Left lung (tissue), 10 donors: ENCODE measurements around the gene SYNDIG1L. TPM values are rescaled to one million over a fixed set of nuclear protein-coding genes. Genes with fewer than 3 reads are reported as not detected.
A peak's percentile ranks its signal among the peaks of the same experiment; 100 is the strongest.

ENCODE experiments used
- ATAC-seq: fragments of 200-7000 bp; cut with Tn5 transposase; one replicate; pipeline ENCODE4 v1.9.1; 2020; ENCODE audit warnings: moderate library complexity
- DNase-seq, 4 donors: peaks; one replicate each; pipeline ENCODE4 v3.0.0-alpha.2; 2013 to 2020
- H3K27ac ChIP-seq, 2 donors: fragments of 200-600 bp; sonication (generic) in 1 of 2; one replicate each; pipeline versions ENCODE4 v1.5.0 to v1.8.0; 2020 to 2021
- H3K27me3 ChIP-seq, 2 donors: fragments of 200-600 bp; sonication (generic) in 1 of 2; one replicate each; pipeline versions ENCODE4 v1.5.0 to v1.8.0; 2020 to 2021
- H3K36me3 ChIP-seq, 2 donors: fragments of 200-600 bp; sonication (generic) in 1 of 2; one replicate each; pipeline versions ENCODE4 v1.5.0 to v1.8.0; 2020 to 2021
- H3K4me1 ChIP-seq, 2 donors: fragments of 200-600 bp; one replicate each; pipeline ENCODE4 v1.8.0; 2021
- H3K4me3 ChIP-seq, 2 donors: fragments of 200-600 bp; sonication (generic) in 1 of 2; one replicate each; pipeline versions ENCODE4 v1.5.0 to v1.8.0; 2020 to 2021; ENCODE audit warnings: mild to moderate bottlenecking in 1 of 2
- H3K9me3 ChIP-seq, 2 donors: fragments of 200-600 bp; sonication (generic) in 1 of 2; one replicate each; pipeline versions ENCODE4 v1.5.0 to v1.8.0; 2020 to 2021
- CTCF ChIP-seq, 2 donors: fragments of 200-600 bp; sonication (generic) in 1 of 2; IDR thresholded peaks; one replicate each; pipeline versions ENCODE4 v1.5.0 to v1.8.0; 2021; ENCODE audit warnings: antibody characterized with exemption in 2 of 2
- intact Hi-C, 2 donors: fragments of 100-400 bp; cut with DNase I; formaldehyde crosslinking; loops; one replicate each; pipeline versions ENCODE4 v1.11.2 to v1.14.2; 2022
- polyA plus RNA-seq, 6 donors: library from polyadenylated mRNA; unstranded; fragments of 120-200 nt; gene quantifications; one replicate each; pipeline ENCODE4 v1.2.1, GENCODE V29; 2013; ENCODE audit not compliant: insufficient read length in 6 of 6
- total RNA-seq, 2 donors: library from RNA; stranded (reverse); fragmentation: NEBNext Ultra II Directional; extraction: Animal tissue kit (Norgen Biotek cat#: 25700); gene quantifications; one replicate each; pipeline ENCODE4 v1.2.1, GENCODE V29; 2021
- donor health status: DM: no; HTN: yes; CAD: no.
- donor health status: DM: no; HTN: no; CAD: no.

SYNDIG1L gene
- total and polyA plus RNA-seq, 8 donors, result 0.37 to 0.87 (median 0.59) TPM

- H3K9me3 ChIP-seq, result no peaks in the 10 kb centered on the region
- H3K27ac ChIP-seq, result no peak overlapping the region
- intact Hi-C loops, result no loop called here
These were observed 18.9 kb upstream of the SYNDIG1L start for GRCh38 chr14:74444866-74445265.

GRCh38 chr14:74442757-74443156 lies 16.7 kb upstream of the SYNDIG1L start:
- DNase-seq (no peak), ATAC-seq (no peak)
- no peak for TF ChIP-seq CTCF (IDR thresholded peaks at IDR 0.05)
- no peak overlapping the region for H3K4me3 ChIP-seq
- H3K36me3 ChIP-seq, result no peaks in the 10 kb centered on the region
- no peak overlapping the region for H3K27ac ChIP-seq
- H3K4me1 ChIP-seq, result no peaks in the 10 kb centered on the region
- H3K27me3 ChIP-seq, result no peaks in the 10 kb centered on the region
- no peaks in the 10 kb centered on the region for H3K9me3 ChIP-seq
- intact Hi-C loops, result no loop called here

More at GRCh38 chr14:74444866-74445265, 18.9 kb upstream of the SYNDIG1L start:
- Histone ChIP-seq H3K27me3 (no peaks in the 10 kb centered on the region), H3K4me3 (no peak overlapping the region), H3K36me3 (no peaks in the 10 kb centered on the region), H3K4me1 (no peaks in the 10 kb centered on the region)
- no peak for TF ChIP-seq CTCF (IDR thresholded peaks at IDR 0.05)
- no peak for DNase-seq
- ATAC-seq, result no peak

GRCh38 chr14:74441113-74441512 lies 15.1 kb upstream of the SYNDIG1L start:
- no peak for ATAC-seq
- Histone ChIP-seq H3K4me3 (no peak overlapping the region), H3K4me1 (no peaks in the 10 kb centered on the region), H3K27ac (no peak overlapping the region), H3K27me3 (no peaks in the 10 kb centered on the region), H3K36me3 (no peaks in the 10 kb centered on the region), H3K9me3 (no peaks in the 10 kb centered on the region)
- no peak for TF ChIP-seq CTCF (IDR thresholded peaks at IDR 0.05)
- intact Hi-C loops, result no loop called here
- no peak for DNase-seq

- no peaks in the 10 kb centered on the region for H3K27me3 ChIP-seq
- ATAC-seq (peak; percentile 12), DNase-seq (no peak)
- H3K4me1 ChIP-seq, result no peaks in the 10 kb centered on the region
- intact Hi-C loops, result no loop called here
- no peak overlapping the region for H3K4me3 ChIP-seq
- H3K27ac ChIP-seq, result no peak overlapping the region
- no peak for TF ChIP-seq CTCF (IDR thresholded peaks at IDR 0.05)
- H3K9me3 ChIP-seq, result no peaks in the 10 kb centered on the region
- no peaks in the 10 kb centered on the region for H3K36me3 ChIP-seq
These were observed 12.4 kb upstream of the SYNDIG1L start for GRCh38 chr14:74438351-74438915.

- no peaks in the 10 kb centered on the region for H3K36me3 ChIP-seq
- no peak for DNase-seq
- no peaks in the 10 kb centered on the region for H3K27me3 ChIP-seq
- H3K9me3 ChIP-seq, result no peaks in the 10 kb centered on the region
- H3K4me3 ChIP-seq, result no peak overlapping the region
- TF ChIP-seq CTCF (IDR thresholded peaks at IDR 0.05), result no peak
- ATAC-seq, result no peak
- H3K4me1 ChIP-seq, result no peaks in the 10 kb centered on the region
- intact Hi-C loops, result no loop called here
- no peak overlapping the region for H3K27ac ChIP-seq
These were observed 11.6 kb upstream of the SYNDIG1L start for GRCh38 chr14:74437496-74438053.
